Activated T-cell treated with anti-CD3 and anti-CD28 coated beads, Interleukin-2, amount 50 U/mL, for 1 hour (primary cell): ENCODE results near the gene TMEM175.
"Not testable (repeated sequence)": the region's sequence is repeated elsewhere in the genome, so short reads cannot be mapped to it uniquely, and the experiment has no call there.

Experiments
- DNase-seq: peaks from one replicate; pipeline ENCODE4 v3.0.0-alpha.2; 2020

TMEM175 gene

DNA sequence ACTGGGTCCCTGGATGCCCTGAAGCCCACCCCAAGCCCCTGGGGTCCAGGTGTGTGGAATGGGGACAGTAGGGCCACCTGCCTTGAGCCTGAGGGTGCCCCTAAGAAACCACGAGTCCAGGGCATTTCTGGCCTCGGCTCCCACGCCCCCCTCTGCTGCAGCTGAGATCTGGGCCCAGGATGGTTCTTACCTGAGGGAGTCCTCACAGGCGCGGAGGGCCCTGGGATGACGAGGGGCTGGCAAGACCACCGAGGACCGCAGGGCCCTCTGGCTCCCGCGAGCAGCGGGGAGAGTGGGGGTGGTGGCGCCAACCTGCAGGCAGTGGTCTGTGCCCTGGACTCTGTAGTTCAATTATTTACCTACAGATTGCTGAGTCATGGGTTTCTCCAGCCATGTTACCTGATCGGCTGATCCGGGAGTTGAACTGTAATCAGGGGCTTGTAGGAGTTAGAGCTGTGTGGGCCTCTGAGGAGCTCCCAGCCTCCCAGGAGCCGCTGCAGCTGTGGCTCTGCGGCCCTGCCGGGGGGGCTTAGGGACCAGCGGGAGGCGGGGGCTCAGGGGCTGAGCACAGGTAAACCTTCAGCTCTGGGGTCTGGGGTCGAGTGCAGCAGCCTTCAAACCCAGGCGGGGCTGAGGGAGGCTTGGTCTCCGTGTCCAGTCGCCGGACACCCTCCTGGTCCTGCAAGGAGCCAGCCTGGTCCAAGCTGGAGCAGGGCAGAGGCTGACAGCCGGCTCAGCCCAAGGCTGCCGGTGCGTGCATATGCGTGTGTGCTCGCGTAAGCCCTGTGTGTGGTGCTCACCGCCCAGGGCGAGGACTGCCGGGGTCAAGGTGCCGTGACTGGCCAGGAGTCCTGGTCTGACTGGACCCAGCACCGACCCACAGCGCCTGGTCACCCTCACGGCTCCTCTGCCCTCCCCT is 61.1 kb downstream of the TMEM175 start, which contains the start of gene SLC26A1:
SLC26A1 (minus strand) TSS at position 294 of the 919 bp plus-strand sequence. CDS start 1,701 bp downstream, outside the sequence.
- no peak for DNase-seq

DNA sequence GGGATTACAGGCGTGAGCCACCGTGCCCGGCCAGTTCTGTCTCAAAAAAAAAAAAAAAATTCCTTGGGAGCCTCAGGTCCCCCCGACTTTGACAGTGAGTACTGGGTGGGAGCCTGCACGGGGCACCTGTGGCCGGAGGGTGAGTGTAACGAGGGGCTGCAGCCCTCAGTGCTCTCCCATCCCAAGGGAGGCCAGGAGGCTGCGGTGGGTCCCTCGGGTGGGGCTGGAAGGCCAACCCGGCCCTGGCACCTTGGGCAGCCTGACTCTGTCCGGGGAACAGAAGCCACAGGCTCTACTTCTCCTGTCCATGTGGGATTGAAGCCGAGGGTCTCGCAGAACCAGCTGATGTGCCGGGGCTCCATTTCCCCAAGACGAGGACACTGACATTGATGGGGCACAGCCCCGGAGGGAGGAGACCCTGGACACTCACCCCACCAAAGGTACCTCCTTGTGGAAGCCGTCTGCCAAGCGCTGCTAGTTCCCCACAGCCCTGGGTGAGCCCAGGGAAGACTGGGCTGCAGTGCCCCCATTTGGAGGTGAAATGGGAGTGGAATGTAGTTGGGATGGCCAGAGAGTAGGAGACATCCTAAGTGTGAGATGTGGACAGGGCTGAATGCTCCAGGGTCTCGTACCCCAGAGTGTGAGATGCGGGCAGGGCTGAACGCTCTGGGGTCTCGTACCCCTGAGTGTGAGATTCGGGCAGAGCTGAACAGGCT is 63.2 kb downstream of the TMEM175 start:
- no peak for DNase-seq

DNA sequence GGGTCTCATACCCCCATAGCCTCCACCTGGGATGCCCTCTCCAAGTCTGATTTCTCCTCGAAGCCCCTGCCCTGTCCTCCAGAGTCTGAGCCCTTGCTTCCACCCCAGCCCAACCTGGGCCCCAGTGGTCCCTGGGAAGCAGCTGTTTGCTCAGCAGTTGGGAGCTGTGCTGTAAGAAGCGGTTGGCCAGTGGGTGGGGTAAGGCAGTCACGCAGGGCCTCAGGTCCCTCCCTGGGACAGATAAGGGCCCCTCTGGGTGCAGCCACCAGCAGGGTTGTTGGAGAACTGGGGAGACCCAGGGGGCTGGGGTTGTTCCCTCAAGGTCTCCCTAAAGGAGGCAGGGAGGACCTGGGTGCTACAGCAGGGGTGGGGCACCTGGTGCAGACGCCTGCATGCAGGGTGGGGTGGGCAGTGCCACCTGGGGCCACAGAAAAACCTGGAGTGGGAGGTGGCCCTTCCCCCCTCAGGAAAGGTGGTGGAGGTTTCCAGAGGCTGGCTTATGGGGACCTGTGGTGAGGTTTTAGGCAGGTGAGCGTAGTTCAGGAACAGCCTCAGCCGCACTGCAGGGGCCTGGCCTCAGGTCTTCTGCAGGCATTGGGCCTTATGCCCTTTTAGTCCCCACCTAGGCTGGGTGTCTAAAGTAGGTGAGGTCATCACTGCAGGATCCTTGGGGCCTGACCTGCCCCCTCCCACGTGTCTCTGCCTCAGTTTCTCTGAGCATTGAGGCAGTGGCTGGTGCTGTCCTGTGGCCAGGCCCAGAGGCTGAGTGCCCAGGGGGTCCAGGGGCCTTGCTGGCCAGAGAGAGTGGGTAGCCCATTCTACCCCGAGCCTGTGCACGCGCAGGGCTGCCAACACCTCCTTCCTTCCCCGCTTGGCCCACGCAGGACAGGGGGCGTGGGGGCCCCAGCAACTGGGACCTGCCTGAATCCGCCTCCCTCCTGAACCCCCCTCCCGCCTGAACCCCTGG is 64.1 kb downstream of the TMEM175 start:
- DNase-seq, result no peak

DNA sequence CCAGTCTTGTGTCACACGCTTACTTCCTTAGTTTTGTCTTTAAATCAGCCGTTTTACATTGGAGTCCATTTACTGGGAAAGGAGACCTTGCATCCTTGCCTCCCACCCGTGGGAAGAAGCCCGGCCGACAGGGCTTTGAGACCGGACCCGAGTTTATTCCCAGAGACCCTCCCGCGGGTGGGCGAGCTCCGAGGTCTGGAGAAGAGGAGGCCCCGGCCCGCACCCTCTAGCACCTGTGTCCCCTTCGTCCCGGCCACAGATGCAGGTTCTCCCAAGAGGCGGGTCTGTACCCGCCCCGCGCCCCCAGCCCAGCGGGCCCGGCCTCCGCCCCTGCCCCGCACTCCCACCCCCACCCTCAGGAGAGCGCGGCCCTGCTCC is 64.7 kb downstream of the TMEM175 start:
- DNase-seq, result no peak

DNA sequence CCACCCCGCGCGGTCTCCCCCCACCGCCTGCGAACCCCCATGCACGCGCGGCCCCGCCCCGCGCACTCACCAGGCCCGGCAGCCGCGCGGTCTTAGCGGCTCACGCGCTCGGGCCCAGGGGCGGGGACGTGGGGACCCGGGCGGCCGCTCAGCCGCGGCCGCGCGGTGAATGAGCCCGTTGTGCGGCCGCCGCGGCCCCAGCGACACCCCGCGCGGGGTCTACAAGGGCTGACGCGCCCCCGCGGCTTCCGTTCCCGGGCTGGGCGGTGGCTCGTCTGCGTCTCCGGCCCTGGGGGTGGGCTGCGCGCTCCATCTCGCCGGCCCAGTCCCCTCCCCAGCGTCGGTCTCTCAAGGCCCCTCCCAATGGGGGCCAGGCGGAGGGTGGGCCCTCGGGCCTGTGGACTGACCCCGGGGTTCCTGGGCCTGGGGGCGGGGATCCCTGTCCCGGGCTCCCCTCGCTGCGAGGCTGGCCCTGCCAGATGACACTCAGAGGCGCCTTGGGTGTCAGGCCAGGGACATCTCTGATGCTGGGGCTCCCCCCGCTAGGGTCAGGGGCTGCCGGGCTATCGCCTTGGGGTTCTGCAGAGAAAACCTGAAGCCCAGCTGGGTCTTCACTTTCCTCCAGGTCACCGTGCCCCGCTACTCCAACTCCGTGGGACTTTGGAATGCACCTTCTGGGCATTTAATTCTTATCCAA is 65.3 kb downstream of the TMEM175 start:
- no peak for DNase-seq

DNA sequence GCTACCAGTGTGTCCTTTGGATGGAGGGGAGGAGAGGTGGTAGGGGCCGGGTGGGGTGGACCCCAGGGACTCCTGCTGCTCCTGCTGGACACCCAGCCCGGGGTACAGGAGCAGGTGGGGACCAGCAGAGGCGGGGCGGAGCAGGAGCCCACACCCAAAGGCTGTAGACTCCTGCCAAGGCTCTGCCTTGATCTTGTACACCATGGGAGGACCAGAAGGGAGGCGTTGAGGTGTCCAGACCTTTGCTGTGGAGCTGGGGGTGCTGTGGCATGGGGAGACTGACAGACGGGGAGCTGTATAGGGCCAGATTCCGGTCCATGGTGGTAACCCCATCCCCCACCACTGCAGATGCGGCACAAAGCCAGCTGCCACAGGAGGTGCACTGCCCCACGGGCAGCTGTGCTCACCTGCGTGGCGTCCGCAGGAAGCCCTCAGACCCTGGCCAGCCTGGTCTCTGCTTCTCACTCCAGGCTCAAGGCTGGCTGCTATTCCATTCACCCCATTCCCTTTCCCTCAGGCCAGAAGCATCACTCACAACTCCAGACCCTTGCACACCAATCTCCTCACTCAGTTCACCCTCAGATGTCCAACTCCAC is 65.9 kb downstream of the TMEM175 start:
- no peak for DNase-seq

DNA sequence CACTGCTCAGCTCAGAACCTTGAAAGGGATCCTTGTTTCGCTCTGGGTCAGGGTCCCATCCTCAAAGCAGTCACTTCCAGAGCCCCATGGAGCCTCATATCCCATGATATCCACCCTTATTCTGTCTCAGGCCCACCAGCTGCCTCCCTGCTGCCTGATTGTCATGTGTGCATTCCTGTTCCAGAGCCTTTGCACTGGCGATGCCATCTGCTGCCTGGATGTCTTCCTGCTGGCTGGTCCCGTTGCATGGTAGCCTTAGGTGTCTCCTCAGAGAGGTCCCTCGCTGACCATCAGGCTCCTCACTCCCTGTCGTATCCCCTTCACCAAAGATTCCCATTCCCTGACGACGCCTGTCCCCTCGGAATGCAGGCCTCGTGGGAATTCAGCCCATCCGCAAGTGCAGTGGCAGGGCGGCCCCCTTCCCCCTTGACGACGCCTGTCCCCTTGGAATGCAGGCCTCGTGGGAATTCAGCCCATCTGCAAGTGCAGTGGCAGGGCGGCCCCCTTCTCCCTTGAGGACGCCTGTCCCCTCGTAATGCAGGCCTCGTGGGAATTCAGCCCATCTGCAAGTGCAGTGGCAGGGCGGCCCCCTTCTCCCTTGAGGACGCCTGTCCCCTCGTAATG is 67.1 kb downstream of the TMEM175 start:
- not testable (repeated sequence) for DNase-seq

DNA sequence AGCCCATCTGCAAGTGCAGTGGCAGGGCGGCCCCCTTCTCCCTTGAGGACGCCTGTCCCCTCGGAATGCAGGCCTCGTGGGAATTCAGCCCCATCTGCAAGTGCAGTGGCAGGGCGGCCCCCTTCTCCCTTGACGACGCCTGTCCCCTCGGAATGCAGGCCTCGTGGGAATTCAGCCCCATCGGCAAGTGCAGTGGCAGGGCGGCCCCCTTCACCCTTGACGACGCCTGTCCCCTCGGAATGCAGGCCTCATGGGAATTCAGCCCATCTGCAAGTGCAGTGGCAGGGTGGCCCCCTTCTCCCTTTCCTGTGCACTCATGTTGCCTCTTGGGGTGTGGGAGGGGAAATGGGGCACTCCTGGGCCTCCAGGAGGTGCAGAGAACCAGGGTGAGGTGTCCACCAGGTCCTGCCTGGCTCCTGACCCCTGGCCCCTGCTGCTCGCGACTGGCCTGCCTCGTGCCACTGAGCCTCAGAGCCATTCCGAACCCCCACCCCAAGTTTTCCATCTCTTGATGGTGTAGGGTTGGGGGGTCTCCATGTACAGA is 67.7 kb downstream of the TMEM175 start:
- no peak for DNase-seq

DNA sequence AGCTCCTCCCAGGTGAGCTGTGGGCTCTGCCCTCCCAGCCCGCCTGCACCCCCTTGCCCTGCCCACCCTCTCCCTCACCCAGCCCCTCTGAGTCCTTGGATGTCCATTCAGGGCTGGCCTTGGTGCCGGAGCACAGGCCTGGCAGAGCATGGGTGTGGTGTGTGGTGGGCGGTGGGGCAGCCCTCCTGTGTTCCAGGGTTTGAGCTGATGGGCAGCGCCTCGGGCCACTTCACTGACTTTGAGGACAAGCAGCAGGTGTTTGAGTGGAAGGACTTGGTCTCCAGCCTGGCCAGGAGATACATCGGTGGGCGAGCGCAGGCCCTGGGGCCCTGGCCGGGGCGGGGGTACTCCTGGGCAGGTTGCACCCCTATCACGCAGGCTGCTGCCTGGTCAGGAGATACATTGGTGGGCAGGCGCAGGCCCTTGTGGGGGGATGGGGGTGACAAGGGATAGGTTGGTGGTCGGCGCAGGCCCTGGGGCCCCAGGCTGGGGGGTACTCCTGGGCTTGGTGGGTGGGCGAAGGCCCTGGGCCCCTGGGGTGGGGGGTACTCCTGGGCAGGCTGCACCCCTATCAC is 68.5 kb downstream of the TMEM175 start:
- no peak for DNase-seq

DNA sequence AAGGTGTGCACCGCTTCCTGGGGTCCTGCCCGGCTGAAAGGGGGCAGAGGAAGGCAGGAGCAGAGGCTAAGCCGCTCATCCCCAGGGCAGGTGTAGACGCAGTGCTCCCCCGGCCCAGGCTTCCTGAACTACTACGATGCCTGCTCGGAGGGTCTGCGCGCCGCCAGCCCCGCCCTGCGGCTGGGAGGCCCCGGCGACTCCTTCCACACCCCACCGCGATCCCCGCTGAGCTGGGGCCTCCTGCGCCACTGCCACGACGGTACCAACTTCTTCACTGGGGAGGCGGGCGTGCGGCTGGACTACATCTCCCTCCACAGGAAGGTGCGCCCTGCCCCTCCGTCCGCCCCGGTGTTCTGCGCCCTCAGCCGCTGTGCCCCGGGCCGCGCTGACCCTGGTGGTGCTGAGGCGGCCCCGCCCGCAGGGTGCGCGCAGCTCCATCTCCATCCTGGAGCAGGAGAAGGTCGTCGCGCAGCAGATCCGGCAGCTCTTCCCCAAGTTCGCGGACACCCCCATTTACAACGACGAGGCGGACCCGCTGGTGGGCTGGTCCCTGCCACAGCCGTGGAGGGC is 69.4 kb downstream of the TMEM175 start:
- no peak for DNase-seq

DNA sequence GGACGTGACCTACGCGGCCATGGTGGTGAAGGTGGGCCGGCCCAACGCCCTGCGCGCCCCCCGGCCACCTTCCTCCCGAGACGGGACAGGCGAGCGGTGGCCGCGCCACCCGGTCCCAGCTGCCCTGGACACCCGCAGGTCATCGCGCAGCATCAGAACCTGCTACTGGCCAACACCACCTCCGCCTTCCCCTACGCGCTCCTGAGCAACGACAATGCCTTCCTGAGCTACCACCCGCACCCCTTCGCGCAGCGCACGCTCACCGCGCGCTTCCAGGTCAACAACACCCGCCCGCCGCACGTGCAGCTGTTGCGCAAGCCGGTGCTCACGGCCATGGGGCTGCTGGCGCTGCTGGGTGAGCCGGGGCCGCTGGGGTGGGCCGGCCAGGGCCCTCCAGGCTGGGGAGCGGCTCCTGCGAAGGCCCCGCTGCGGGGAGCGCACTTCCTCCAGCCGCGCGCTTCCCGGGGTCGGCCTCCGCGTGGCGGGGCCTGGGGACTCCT is 69.9 kb downstream of the TMEM175 start:
- no peak for DNase-seq

DNA sequence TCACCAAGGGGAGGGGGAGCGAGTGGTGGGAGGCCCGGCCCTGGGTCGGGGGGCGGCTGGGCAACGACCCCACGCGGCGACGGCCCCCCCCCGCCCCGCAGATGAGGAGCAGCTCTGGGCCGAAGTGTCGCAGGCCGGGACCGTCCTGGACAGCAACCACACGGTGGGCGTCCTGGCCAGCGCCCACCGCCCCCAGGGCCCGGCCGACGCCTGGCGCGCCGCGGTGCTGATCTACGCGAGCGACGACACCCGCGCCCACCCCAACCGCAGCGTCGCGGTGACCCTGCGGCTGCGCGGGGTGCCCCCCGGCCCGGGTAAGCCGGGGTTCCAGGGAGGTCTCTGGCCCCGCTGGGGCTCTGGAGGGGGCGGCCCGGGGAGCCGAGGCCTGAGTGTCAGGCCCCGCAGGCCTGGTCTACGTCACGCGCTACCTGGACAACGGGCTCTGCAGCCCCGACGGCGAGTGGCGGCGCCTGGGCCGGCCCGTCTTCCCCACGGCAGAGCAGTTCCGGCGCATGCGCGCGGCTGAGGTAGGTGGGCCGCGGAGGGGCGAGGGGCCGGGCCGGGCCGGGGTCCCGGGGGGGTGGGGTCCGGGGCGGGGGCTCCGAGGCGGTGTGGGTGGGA is 70.5 kb downstream of the TMEM175 start:
- no peak for DNase-seq

DNA sequence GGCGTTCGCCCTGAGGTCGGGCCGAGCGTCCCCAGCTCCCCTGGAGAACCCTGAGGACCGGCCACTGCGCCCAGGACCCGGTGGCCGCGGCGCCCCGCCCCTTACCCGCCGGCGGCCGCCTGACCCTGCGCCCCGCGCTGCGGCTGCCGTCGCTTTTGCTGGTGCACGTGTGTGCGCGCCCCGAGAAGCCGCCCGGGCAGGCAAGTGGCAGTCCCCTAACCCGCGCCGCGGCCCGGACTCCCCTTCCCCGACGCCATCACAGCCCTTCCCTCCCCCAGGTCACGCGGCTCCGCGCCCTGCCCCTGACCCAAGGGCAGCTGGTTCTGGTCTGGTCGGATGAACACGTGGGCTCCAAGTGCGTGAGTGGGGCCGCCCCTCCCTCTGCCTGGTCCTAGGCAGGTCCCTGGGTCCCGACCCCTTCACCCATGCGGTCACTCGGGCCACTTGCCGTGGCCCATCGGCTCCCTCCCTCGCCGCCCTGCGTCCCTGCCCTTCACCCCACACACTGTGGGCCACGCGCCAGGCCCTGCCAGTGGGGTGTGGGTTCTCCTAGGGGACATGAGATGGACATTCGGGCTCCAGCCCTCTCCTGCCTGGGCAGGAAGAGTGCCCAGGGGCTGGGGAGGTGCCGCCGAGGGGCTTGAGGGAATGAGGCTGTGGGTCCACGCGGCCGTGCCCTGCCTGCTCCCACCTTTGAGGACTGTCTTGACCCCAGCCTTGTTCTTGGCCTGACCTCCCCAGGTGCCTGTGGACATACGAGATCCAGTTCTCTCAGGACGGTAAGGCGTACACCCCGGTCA is 71.2 kb downstream of the TMEM175 start:
- DNase-seq, result no peak

DNA sequence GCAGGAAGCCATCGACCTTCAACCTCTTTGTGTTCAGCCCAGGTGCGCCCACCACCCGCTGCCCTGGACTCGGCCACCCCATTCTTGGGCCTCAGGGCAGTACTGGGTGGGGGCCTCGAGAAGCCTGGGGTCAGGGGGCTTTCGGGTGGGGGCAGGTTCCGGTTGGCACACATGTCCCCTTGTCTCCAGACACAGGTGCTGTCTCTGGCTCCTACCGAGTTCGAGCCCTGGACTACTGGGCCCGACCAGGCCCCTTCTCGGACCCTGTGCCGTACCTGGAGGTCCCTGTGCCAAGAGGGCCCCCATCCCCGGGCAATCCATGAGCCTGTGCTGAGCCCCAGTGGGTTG is 71.8 kb downstream of the TMEM175 start:
- DNase-seq, result no peak

DNA sequence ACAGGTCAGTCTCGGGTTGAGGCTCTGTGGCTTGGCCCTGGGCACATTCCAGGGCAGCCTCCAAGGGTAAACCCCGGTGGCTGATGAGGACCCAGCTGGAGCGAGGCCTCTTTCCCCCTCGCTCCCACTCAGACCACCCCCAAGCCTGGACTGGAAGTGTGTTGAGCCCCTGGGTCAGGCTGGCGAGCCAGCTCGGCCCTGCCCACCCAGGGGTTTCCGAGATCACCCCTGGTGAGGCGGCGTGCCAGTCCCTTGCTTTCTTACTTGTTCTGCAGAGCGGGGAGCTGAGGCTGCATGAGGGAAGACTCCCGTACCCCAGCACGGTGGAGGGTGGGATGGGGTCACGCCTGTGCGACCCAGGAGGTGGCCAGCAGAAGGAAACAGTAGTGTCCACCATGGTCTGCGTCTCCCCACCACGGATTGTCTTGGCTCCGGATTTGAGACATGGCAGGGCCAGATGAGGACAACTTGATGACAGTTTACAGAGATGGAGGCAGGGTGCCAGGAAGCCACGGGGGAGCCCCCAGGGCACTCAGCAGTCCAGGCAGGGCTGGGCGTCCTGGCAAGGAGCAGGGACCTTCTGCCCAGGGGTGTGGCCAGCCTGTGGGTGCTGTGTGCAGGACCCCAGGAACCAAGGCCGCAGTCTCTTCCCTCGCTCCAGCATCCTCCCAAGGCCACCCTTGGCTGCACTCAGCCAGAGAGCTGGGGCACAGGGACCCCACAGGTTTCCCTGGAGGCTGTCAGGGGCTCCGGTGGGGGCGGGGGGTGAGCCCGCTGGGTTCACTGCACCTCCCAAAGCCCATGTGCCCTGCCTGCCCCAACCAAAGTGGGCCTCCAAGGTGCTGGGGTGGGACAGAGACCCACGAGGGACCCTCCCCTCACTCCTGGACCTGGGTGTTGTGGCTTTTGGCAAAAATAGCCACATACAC is 72.6 kb downstream of the TMEM175 start:
- DNase-seq, result no peak

DNA sequence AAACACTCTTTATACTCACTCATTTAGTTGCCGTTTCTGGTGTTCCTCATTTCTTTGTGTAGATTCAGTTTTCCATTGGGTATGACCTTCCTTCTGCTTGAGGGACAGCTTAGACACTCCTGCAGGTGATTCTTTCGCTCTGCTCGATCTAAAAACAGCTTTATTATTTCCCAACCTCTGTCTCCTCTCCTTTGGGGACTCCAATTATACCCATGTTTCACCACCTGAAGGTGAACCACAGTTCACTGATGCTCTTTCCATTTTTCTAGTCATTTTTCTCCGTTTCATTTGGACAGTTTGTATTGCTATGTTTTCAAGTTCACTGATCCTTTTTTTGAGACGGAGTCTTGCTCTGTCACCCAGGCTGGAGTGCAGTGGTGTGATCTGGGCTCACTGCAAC is 74.6 kb downstream of the TMEM175 start:
- no peak for DNase-seq
